Esophagus squamous epithelium (tissue), 5 donors: ENCODE results near the gene ACTN4. TPM values are rescaled to one million over a fixed set of nuclear protein-coding genes. Genes with fewer than 3 reads are reported as not detected.
A peak's percentile ranks its signal among the peaks of the same experiment; 100 is the strongest.

Source experiments
- DNase-seq: peaks from one replicate; lab custom pipeline; 2025; lab: John Stamatoyannopoulos, UW
- H3K27ac ChIP-seq, 4 donors: fragments of 200-600 bp; sonication (generic); one replicate each; pipeline ENCODE4 v1.5.1; 2016 to 2019; ENCODE audit warnings: mild to moderate bottlenecking in 1 of 4
- H3K27me3 ChIP-seq, 4 donors: fragments of 200-600 bp; sonication (generic); 1 replicate in 3 of 4; 2 replicates in 1 of 4; pipeline versions ENCODE4 v1.5.1 to v1.6.0; 2017 to 2021; ENCODE audit warnings: antibody characterized with exemption in 1 of 4
- H3K36me3 ChIP-seq, 3 donors: fragments of 200-600 bp; sonication (generic); one replicate each; pipeline ENCODE4 v1.5.1; 2016 to 2019
- H3K4me1 ChIP-seq, 3 donors: fragments of 200-600 bp; sonication (generic); one replicate each; pipeline ENCODE4 v1.5.1; 2017 to 2019
- H3K4me3 ChIP-seq, 4 donors: fragments of 200-600 bp; sonication (generic); 1 replicate in 3 of 4; 2 replicates in 1 of 4; pipeline ENCODE4 v1.5.1; 2016 to 2019; ENCODE audit warnings: mild to moderate bottlenecking in 2 of 4, moderate library complexity in 1 of 4
- H3K9me3 ChIP-seq, 3 donors: fragments of 200-600 bp; sonication (generic); one replicate each; pipeline ENCODE4 v1.5.1; 2016 to 2019
- CTCF ChIP-seq, 6 experiments: fragments of 450-650 bp in 4 of 6; fragments of 200-600 bp in 2 of 6; sonication (generic) in 2 of 6; IDR thresholded peaks; one replicate each; pipeline ENCODE4 v1.5.1; 2016 to 2019; ENCODE audit warnings: antibody characterized with exemption in 6 of 6, mild to moderate bottlenecking in 4 of 6, moderate library complexity in 4 of 6
- POLR2A ChIP-seq, 4 donors: fragments of 450-650 bp; IDR thresholded peaks; one replicate each; pipeline ENCODE4 v1.6.1; 2017; ENCODE audit warnings: antibody characterized with exemption in 4 of 4, mild to moderate bottlenecking in 4 of 4, moderate library complexity in 3 of 4
- WGBS, 2 donors: methylation state at CpG; one replicate each; pipeline ENCODE4 v1.1.5; 2018; 5-methylcytosine and 5-hydroxymethylcytosine counted together
- intact Hi-C: fragments of 100-400 bp; cut with DNase I; formaldehyde crosslinking; loops from one replicate; pipeline ENCODE4 v1.15.0; 2022
- total RNA-seq, 4 donors: library from RNA; depleted of rRNA; stranded (reverse); fragments of >200 nt; gene quantifications; one replicate each; pipeline ENCODE4 v1.1.0, GENCODE V29; 2016
- donor health status: DM: yes; HTN: yes; CAD: no.

The ACTN4 gene
- total RNA-seq, 4 donors from 2014 or later = 302 to 705 (median 414) TPM

- intact Hi-C loops = no loop called here
- Histone ChIP-seq H3K9me3 (no peaks in the 10 kb centered on the region), H3K27ac (peak overlapping the region in 1 of 4 donors; percentile 17), H3K27me3 (no peaks in the 10 kb centered on the region), H3K4me3 (no peak overlapping the region), H3K36me3 (peaks cover 46 to 100% (median 60%) of the 10 kb centered on the region in 3 donors), H3K4me1 (peaks cover 19 to 62% (median 32%) of the 10 kb centered on the region in 3 donors)
- DNase-seq = no peak
- no peak for TF ChIP-seq POLR2A (IDR thresholded peaks at IDR 0.05)
- TF ChIP-seq CTCF (IDR thresholded peaks at IDR 0.05) = no peak
- 97% methylated on average over 5 of the region's 17 CpGs; no CpG with 5 or more reads in 1 of the 2 donors for WGBS, 2 donors
Observed at GRCh38 chr19:38717051-38717450, 69.6 kb downstream of the ACTN4 start.

GRCh38 chr19:38717855-38718254 lies 70.4 kb downstream of the ACTN4 start:
- H3K27me3 ChIP-seq = no peaks in the 10 kb centered on the region
- WGBS, 2 donors = 89% methylated on average over 3 to 4 of the region's 11 CpGs
- H3K4me3 ChIP-seq = no peak overlapping the region
- intact Hi-C loops = no loop called here
- peak overlapping the region in 1 of 4 donors; percentile 80 for H3K27ac ChIP-seq
- peaks cover 11 to 62% (median 24%) of the 10 kb centered on the region in 3 donors for H3K4me1 ChIP-seq
- TF ChIP-seq CTCF (IDR thresholded peaks at IDR 0.05) = no peak
- TF ChIP-seq POLR2A (IDR thresholded peaks at IDR 0.05) = no peak
- no peak for DNase-seq
- H3K9me3 ChIP-seq = no peaks in the 10 kb centered on the region
- peaks cover 54 to 100% (median 68%) of the 10 kb centered on the region in 3 donors for H3K36me3 ChIP-seq

GRCh38 chr19:38718747-38719543 lies 71.5 kb downstream of the ACTN4 start:
- Histone ChIP-seq H3K27me3 (no peaks in the 10 kb centered on the region), H3K9me3 (no peaks in the 10 kb centered on the region), H3K36me3 (peaks cover 65 to 100% (median 78%) of the 10 kb centered on the region in 3 donors), H3K4me3 (no peak overlapping the region), H3K4me1 (peaks cover 9 to 56% (median 19%) of the 10 kb centered on the region in 3 donors), H3K27ac (peak overlapping the region; percentile 29 to 84 (median 78))
- intact Hi-C loops = no loop called here
- no peak for DNase-seq
- TF ChIP-seq POLR2A (IDR thresholded peaks at IDR 0.05) (peak in 1 of 4 donors; percentile 8), CTCF (IDR thresholded peaks at IDR 0.05) (peak in 3 of 6 experiments; percentile 24 to 29 (median 24))
- 67 to 69% methylated on average over 17 to 18 of the region's 24 CpGs for WGBS, 2 donors

- Histone ChIP-seq H3K27ac (peak overlapping the region; percentile 29 to 84 (median 78)), H3K9me3 (no peaks in the 10 kb centered on the region), H3K4me1 (peaks cover 9 to 53% (median 19%) of the 10 kb centered on the region in 3 donors), H3K27me3 (no peaks in the 10 kb centered on the region), H3K4me3 (no peak overlapping the region), H3K36me3 (peaks cover 70 to 100% (median 78%) of the 10 kb centered on the region in 3 donors)
- 82 to 87% methylated on average over 3 of the region's 24 CpGs for WGBS, 2 donors
- intact Hi-C loops = no loop called here
- no peak for TF ChIP-seq CTCF (IDR thresholded peaks at IDR 0.05)
- no peak for TF ChIP-seq POLR2A (IDR thresholded peaks at IDR 0.05)
- no peak for DNase-seq
Observed at GRCh38 chr19:38719761-38720558, 72.5 kb downstream of the ACTN4 start.
